DOHH2 (cell line): ENCODE results near the gene SAMD1.

Experiments used
- EZH2phosphoT487 ChIP-seq: fragments of 200-600 bp; sonication (generic); IDR thresholded peaks from 2 replicates; pipeline ENCODE4 v1.6.1; 2017; ENCODE audit warnings: borderline replicate concordance, mild to moderate bottlenecking, antibody characterized with exemption, low read length, moderate library complexity, mixed read lengths
- TF ChIP-seq, protein P1 (sequence below): fragments of 200-600 bp; sonication (generic); IDR thresholded peaks from one replicate; pipeline ENCODE4 v1.5.1; 2014; ENCODE audit warnings: antibody characterized with exemption, mild to moderate bottlenecking, low read depth, low read length; ENCODE audit not compliant: poor library complexity, severe bottlenecking

DNA sequence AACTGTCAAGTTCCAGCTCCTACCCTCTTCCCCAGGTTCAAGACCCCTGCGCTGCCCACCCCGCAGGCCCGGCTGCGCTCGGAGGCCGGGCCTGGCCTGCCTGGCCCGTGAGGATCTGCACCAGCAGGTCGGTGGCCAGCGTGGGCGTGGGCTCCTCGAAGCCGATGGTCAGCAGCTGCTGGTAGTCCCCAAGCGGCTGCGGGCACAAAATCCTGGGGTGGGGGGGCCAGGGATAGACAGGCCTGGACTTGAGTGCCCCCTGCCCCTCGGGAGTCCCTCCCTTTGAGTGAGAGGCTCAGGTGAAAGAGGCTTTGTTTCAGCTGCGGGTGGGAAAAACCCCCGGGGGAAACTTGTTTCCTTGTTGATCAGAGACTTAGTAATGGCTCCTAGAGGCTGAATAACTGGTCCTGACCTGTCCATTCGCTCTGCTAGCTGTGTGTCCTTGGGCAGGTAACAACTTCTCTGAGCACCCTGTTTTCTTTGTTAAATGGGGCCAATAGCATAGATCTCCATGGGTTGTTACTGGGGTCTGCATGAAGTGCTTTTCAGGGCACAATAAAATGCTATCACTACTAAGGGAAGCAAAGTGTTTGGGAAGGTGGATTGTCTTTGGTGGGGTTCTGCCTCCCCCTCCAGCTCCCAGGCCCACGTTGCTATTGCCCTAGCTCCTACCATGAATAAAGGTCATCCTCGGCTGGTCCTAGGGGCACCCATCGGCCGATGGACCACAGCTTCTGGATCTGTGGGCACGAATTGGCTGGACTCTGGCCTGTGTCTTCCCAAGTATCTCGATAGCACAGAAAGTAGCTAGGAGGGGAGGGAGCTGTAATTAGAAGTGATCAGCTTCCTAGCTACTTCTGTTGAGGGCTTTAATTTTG is 8.5 kb downstream of the SAMD1 start:
- TF ChIP-seq, protein P1, sequence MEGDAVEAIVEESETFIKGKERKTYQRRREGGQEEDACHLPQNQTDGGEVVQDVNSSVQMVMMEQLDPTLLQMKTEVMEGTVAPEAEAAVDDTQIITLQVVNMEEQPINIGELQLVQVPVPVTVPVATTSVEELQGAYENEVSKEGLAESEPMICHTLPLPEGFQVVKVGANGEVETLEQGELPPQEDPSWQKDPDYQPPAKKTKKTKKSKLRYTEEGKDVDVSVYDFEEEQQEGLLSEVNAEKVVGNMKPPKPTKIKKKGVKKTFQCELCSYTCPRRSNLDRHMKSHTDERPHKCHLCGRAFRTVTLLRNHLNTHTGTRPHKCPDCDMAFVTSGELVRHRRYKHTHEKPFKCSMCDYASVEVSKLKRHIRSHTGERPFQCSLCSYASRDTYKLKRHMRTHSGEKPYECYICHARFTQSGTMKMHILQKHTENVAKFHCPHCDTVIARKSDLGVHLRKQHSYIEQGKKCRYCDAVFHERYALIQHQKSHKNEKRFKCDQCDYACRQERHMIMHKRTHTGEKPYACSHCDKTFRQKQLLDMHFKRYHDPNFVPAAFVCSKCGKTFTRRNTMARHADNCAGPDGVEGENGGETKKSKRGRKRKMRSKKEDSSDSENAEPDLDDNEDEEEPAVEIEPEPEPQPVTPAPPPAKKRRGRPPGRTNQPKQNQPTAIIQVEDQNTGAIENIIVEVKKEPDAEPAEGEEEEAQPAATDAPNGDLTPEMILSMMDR: no peak
- TF ChIP-seq EZH2phosphoT487: no peak
